GM18498 (cell line): ENCODE measurements around the gene INPP5A.
"Not testable (repeated sequence)": the region's sequence is repeated elsewhere in the genome, so short reads cannot be mapped to it uniquely, and the experiment has no call there.

ENCODE experiments used
- ATAC-seq: cut with Tn5 transposase; IDR thresholded peaks from one replicate; pipeline ENCODE4 v1.9.1; 2021; ENCODE audit warnings: mild to moderate bottlenecking, moderate library complexity; ENCODE audit not compliant: unreplicated experiment

INPP5A gene

GRCh38 chr10:132546567-132547420 is 9.2 kb downstream of the INPP5A start:
- ATAC-seq, result no peak

- no peak for ATAC-seq
These were observed 9.9 kb downstream of the INPP5A start for GRCh38 chr10:132547421-132547861.

- ATAC-seq, result no peak
These were observed 10.7 kb downstream of the INPP5A start for GRCh38 chr10:132548106-132548823.

- no peak for ATAC-seq
These were observed 11.3 kb downstream of the INPP5A start for GRCh38 chr10:132548869-132549268.

GRCh38 chr10:132549371-132549770 is 11.8 kb downstream of the INPP5A start:
- no peak for ATAC-seq

- ATAC-seq, result no peak
These were observed 12.9 kb downstream of the INPP5A start for GRCh38 chr10:132550366-132551092.

- ATAC-seq, result peak; percentile 67
These were observed 13.7 kb downstream of the INPP5A start for GRCh38 chr10:132551093-132551807.

GRCh38 chr10:132551808-132552130 is 14.2 kb downstream of the INPP5A start:
- ATAC-seq, result peak; percentile 9

- not testable (repeated sequence) for ATAC-seq
These were observed 15.0 kb downstream of the INPP5A start for GRCh38 chr10:132552635-132553034.

GRCh38 chr10:132553568-132553967 is 16.0 kb downstream of the INPP5A start:
- not testable (repeated sequence) for ATAC-seq

GRCh38 chr10:132554053-132554990 is 16.7 kb downstream of the INPP5A start:
- ATAC-seq, result no peak

- ATAC-seq, result no peak
These were observed 17.5 kb downstream of the INPP5A start for GRCh38 chr10:132554991-132555647.

GRCh38 chr10:132555648-132556575 is 18.3 kb downstream of the INPP5A start:
- no peak for ATAC-seq

- no peak for ATAC-seq
These were observed 19.4 kb downstream of the INPP5A start for GRCh38 chr10:132556994-132557441.

GRCh38 chr10:132557696-132558515 is 20.3 kb downstream of the INPP5A start:
- no peak for ATAC-seq

- no peak for ATAC-seq
These were observed 21.2 kb downstream of the INPP5A start for GRCh38 chr10:132558516-132559413.
